A549 treated with CpdA at 1 μM for 4 hours (cell line): ENCODE data around the gene CLRN2. TPM values are rescaled to one million over a fixed set of nuclear protein-coding genes. Genes with fewer than 3 reads are reported as not detected.

ENCODE experiments used
- total RNA-seq: library from RNA; stranded (reverse); fragments of 200-300 nt; extraction: Qiagen RNA extraction; gene quantifications from 5 replicates; pipeline ENCODE4 v1.2.3, GENCODE V29; 2022; ENCODE audit warnings: low read depth

Gene CLRN2, protein sequence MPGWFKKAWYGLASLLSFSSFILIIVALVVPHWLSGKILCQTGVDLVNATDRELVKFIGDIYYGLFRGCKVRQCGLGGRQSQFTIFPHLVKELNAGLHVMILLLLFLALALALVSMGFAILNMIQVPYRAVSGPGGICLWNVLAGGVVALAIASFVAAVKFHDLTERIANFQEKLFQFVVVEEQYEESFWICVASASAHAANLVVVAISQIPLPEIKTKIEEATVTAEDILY
- not detected in 5 replicates for total RNA-seq

DNA sequence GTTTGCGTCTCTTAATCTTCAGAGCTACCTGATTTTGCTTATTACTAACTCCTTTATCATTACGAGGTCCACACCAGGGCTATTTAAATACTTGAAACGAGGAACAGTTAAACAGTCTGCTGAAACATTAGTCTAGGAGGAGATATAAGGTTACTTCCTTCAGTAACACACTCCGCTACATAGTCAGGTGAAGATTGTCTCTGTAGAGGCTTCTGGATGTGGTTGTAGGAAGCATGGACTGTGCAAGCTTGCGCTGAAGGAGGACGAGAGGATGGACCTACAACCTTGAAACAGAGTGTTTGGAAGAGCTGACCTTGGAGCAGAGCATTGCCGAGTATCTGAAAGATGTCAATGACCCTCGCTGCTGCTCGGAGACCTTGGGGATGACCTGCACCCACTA, at the start of gene CLRN2:
CLRN2 (plus strand) TSS at position 301 of the 400 bp plus-strand sequence. CDS start 102 bp downstream, outside the sequence.

DNA sequence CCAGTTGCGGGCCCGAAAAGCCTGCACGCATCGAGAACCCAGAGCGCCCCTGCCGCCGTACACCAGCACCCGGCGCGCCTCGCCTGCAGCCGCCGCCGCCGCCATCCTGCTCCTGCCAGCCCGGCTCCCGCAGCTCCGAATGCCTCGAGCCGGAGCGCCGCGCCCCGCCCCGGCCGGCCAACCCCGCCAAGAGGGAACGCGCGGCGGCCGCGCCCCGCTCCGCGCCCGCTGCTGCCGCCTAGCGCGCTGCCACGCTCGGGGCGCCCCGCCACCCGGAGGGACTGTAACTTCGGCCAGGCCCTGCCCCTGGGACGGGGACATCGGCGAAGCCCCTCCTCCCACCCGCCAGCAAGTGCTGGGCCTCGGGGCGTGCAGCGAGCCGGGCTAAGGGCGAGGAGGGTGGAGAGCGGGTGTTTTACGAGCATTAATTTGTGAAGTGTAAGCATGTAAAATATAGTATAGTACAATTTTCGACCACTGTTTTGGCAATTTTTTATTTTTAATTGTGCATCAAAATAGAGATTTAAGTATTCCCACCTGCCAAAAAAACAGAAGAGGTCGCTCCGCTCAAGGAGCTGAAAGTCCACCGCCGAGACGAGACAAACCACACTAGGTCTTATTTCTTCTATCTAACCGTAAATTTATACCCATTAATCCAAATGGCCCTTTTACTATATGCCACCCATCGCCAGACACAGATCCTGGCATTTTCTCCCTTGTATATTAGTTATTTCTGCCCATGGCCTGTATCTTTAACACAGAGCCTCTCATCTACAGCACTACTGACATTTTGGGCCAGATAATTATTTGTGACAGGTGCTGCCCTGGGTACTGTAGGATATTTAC, 2.8 kb upstream of the CLRN2 start, which contains the start of gene QDPR:
QDPR (minus strand) TSS at position 141 of the 846 bp plus-strand sequence; CDS start at position 105, 36 bp downstream.

Other genes with a start within 250 kb of the CLRN2 start
- 47.8 to 53.1 TPM (median 49.0 TPM) in 5 replicates for gene QDPR, start 3.1 kb upstream of the CLRN2 start, total RNA-seq
- 32.5 to 46.3 TPM (median 35.5 TPM) in 5 replicates for gene LAP3, start 62.0 kb downstream of the CLRN2 start, total RNA-seq
- gene MED28, start 99.5 kb downstream of the CLRN2 start, total RNA-seq: 29.3 to 41.0 TPM (median 31.4 TPM) in 5 replicates